H9 (cell line): ENCODE measurements around the gene SYT2. TPM values are rescaled to one million over a fixed set of nuclear protein-coding genes. Genes with fewer than 3 reads are reported as not detected.

ENCODE experiments used
- DNase-seq: peaks from one replicate; pipeline ENCODE4 v3.0.0-alpha.2; 2017
- H2AFZ ChIP-seq: one replicate; pipeline ENCODE4 v1.6.1; 2013; ENCODE audit warnings: mild to moderate bottlenecking, low read length, control low read depth, moderate library complexity
- H2AK5ac ChIP-seq: 2 replicates; pipeline ENCODE4 v1.6.1; 2013; ENCODE audit warnings: low read length, control low read depth, mixed read lengths; ENCODE audit not compliant: insufficient read length
- H2BK120ac ChIP-seq: one replicate; pipeline ENCODE4 v1.6.1; 2013; ENCODE audit warnings: low read depth, mild to moderate bottlenecking, low read length, control low read depth, inconsistent platforms; ENCODE audit not compliant: poor library complexity, severe bottlenecking
- H2BK12ac ChIP-seq: 2 replicates; pipeline ENCODE4 v1.6.1; 2013; ENCODE audit warnings: low read length, control low read depth, mixed read lengths, low read depth; ENCODE audit not compliant: insufficient read length
- H2BK15ac ChIP-seq: 2 replicates; pipeline ENCODE4 v1.6.1; 2013; ENCODE audit warnings: low read depth, low read length, control low read depth
- H2BK20ac ChIP-seq: one replicate; pipeline ENCODE4 v1.6.1; 2013; ENCODE audit warnings: low read depth, mild to moderate bottlenecking, low read length, control low read depth, inconsistent platforms; ENCODE audit not compliant: poor library complexity, severe bottlenecking
- H2BK5ac ChIP-seq: 2 replicates; pipeline ENCODE4 v1.6.1; 2013; ENCODE audit warnings: low read length, control low read depth, mixed read lengths; ENCODE audit not compliant: insufficient read length
- H3K14ac ChIP-seq: 2 replicates; pipeline ENCODE4 v1.6.1; 2013; ENCODE audit warnings: low read length, control low read depth; ENCODE audit not compliant: insufficient read depth
- H3K18ac ChIP-seq: 2 replicates; pipeline ENCODE4 v1.6.1; 2013; ENCODE audit warnings: low read depth, mild to moderate bottlenecking, mixed read lengths, low read length, control low read depth; ENCODE audit not compliant: insufficient read length
- H3K23ac ChIP-seq: 2 replicates; pipeline ENCODE4 v1.6.1; 2013; ENCODE audit warnings: low read length, control low read depth, mixed read lengths, low read depth; ENCODE audit not compliant: insufficient read length
- H3K23me2 ChIP-seq: 2 replicates; pipeline ENCODE4 v1.6.1; 2013; ENCODE audit warnings: low read depth, mild to moderate bottlenecking, mixed read lengths, low read length, control low read depth; ENCODE audit not compliant: insufficient read length, poor library complexity, severe bottlenecking
- H3K27ac ChIP-seq: 2 replicates; pipeline ENCODE4 v1.5.1; 2013; ENCODE audit warnings: low read length, control low read depth, mixed read lengths, low read depth; ENCODE audit not compliant: insufficient read length
- H3K27me3 ChIP-seq: 2 replicates; pipeline ENCODE4 v1.6.1; 2013; ENCODE audit warnings: low read length, control low read depth, inconsistent platforms; ENCODE audit not compliant: insufficient read depth
- H3K4ac ChIP-seq: 2 replicates; pipeline ENCODE4 v1.6.1; 2013; ENCODE audit warnings: low read depth, mild to moderate bottlenecking, control low read depth, inconsistent platforms, low read length, moderate library complexity
- H3K4me1 ChIP-seq: 2 replicates; pipeline ENCODE4 v1.6.1; 2013; ENCODE audit warnings: low read length, control low read depth, inconsistent platforms; ENCODE audit not compliant: insufficient read depth
- H3K4me2 ChIP-seq: 2 replicates; pipeline ENCODE4 v1.6.1; 2013; ENCODE audit warnings: low read length, control low read depth, mixed read lengths; ENCODE audit not compliant: insufficient read length, insufficient read depth
- H3K56ac ChIP-seq: 2 replicates; pipeline ENCODE4 v1.6.1; 2013; ENCODE audit warnings: low read depth, mild to moderate bottlenecking, mixed read lengths, low read length, control low read depth; ENCODE audit not compliant: insufficient read length
- H3K79me1 ChIP-seq: 2 replicates; pipeline ENCODE4 v1.6.1; 2013; ENCODE audit warnings: low read depth, mild to moderate bottlenecking, moderate library complexity, low read length, control low read depth, inconsistent platforms; ENCODE audit not compliant: insufficient read depth, poor library complexity, severe bottlenecking
- H3K79me2 ChIP-seq: 2 replicates; pipeline ENCODE4 v1.6.1; 2013; ENCODE audit warnings: low read length, control low read depth, inconsistent platforms; ENCODE audit not compliant: insufficient read depth
- H3K9ac ChIP-seq: 2 replicates; pipeline ENCODE4 v1.6.1; 2013; ENCODE audit warnings: low read length, control low read depth, mixed read lengths; ENCODE audit not compliant: insufficient read length; ENCODE audit errors: extremely low read depth
- H3K9me3 ChIP-seq: one replicate; pipeline ENCODE4 v1.6.1; 2013; ENCODE audit warnings: low read depth, low read length, inconsistent platforms; ENCODE audit not compliant: control insufficient read depth
- H3T11ph ChIP-seq: one replicate; pipeline ENCODE4 v1.6.1; 2013; ENCODE audit warnings: mild to moderate bottlenecking, low read length, control low read depth, inconsistent platforms
- H4K20me1 ChIP-seq: one replicate; pipeline ENCODE4 v1.6.1; 2013; ENCODE audit not compliant: control insufficient read depth, insufficient read length, insufficient read depth
- H4K5ac ChIP-seq: 2 replicates; pipeline ENCODE4 v1.6.1; 2013; ENCODE audit warnings: low read depth, mild to moderate bottlenecking, mixed read lengths, low read length, control low read depth; ENCODE audit not compliant: insufficient read length
- H4K8ac ChIP-seq: replicated peaks from 2 replicates; pipeline ENCODE4 v1.6.1; 2013; ENCODE audit warnings: low read length, control low read depth, mixed read lengths, low read depth; ENCODE audit not compliant: insufficient read length
- H4K91ac ChIP-seq: 2 replicates; pipeline ENCODE4 v1.6.1; 2013; ENCODE audit warnings: low read depth, mild to moderate bottlenecking, moderate library complexity, mixed read lengths, low read length, control low read depth; ENCODE audit not compliant: insufficient read length
- H3K27ac Mint-ChIP-seq, 3 experiments: 2 replicates in 2 of 3; 3 replicates in 1 of 3; pipeline ENCODE4 v1.8.0; 2020 to 2021; ENCODE audit warnings: mixed read lengths in 3 of 3, mild to moderate bottlenecking in 1 of 3, moderate library complexity in 1 of 3
- H3K27me3 Mint-ChIP-seq: 2 replicates; pipeline ENCODE4 v1.8.0; 2021; ENCODE audit warnings: low read depth, mild to moderate bottlenecking, moderate library complexity, mixed read lengths
- H3K36me3 Mint-ChIP-seq, 3 experiments: 2 replicates in 2 of 3; 3 replicates in 1 of 3; pipeline ENCODE4 v1.8.0; 2020 to 2021; ENCODE audit warnings: low read depth in 3 of 3, mixed read lengths in 3 of 3; ENCODE audit not compliant: insufficient read depth in 1 of 3
- H3K4me1 Mint-ChIP-seq, 2 experiments: 2 replicates each; pipeline ENCODE4 v1.8.0; 2020; ENCODE audit warnings: mixed read lengths in 2 of 2
- H3K4me3 Mint-ChIP-seq, 2 experiments: 2 replicates in 1 of 2; 3 replicates in 1 of 2; pipeline ENCODE4 v1.8.0; 2020 to 2021; ENCODE audit warnings: mild to moderate bottlenecking in 2 of 2, mixed read lengths in 2 of 2, moderate library complexity in 1 of 2
- H3K9me3 Mint-ChIP-seq, 2 experiments: 2 replicates in 1 of 2; 3 replicates in 1 of 2; pipeline ENCODE4 v1.8.0; 2020; ENCODE audit warnings: mild to moderate bottlenecking in 2 of 2, mixed read lengths in 2 of 2, moderate library complexity in 1 of 2
- WGBS: extraction: QIAGEN DNeasy Blood & Tissue Kit; methylation state at CpG from one replicate; pipeline ENCODE4 v1.1.7; 2013; ENCODE audit warnings: missing lambda C conversion rate, low lambda C conversion rate, mixed read lengths; ENCODE audit not compliant: insufficient read length; ENCODE audit errors: extremely low coverage; 5-methylcytosine and 5-hydroxymethylcytosine counted together
- total RNA-seq: library from RNA; stranded (reverse); gene quantifications from 2 replicates; pipeline ENCODE4 v1.2.1, GENCODE V29; 2021
- TF ChIP-seq, protein P1 (sequence below): fragments of 200-600 bp; sonication (generic); conservative IDR thresholded peaks from 3 replicates; pipeline ENCODE4 v1.8.0; 2021; ENCODE audit warnings: antibody characterized with exemption, mild to moderate bottlenecking

SYT2 gene
- total RNA-seq, 1 experiment from 2014 or later = 3.3 TPM

DNA sequence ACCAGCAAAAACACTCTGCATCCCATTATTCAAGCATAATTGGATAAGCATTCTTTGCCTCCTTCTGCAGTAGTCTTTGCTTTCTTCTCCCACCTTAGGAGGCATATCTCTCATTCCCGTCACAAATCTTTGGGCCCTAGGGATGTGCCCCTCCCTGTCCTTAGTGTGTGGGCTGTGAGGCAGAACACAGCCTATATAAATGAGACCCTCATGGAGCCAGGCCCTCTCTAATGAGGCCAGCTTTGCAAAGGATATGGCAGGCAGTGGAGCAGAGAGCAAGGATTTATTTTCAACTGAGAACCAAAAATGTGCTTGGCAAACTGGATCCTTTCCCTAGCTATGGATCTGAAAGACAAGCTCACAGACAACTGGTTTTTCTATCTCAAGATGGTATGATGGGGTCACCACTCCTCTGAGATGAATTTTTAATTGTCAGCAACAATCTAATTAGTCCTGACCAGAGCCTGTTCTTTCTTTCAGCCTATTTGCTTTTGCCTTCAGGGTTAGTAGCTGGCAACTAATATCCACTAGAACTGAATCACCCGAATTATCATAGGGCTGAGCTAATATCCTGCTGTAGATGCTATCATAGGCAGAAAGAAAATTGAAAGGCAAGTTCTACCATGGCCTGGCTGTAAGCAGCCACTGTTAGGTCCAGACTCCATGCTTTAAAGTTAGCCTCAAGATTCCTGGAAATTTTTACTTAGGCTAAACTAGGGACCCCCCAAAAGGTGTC, 134.2 kb downstream of the SYT2 start:
- Histone ChIP-seq H2BK20ac (no peak overlapping the region), H3K4me1 (peaks cover 5% of the 10 kb centered on the region; the same call in 1 of the 2 replicates), H4K91ac (no peak overlapping the region), H4K5ac (no peak overlapping the region), H2BK15ac (no peak overlapping the region), H3K27ac (no peak overlapping the region), H3K27me3 (no peaks in the 10 kb centered on the region), H3K23me2 (no peaks in the 10 kb centered on the region), H4K8ac (no peak overlapping the region), H2BK120ac (no peak overlapping the region), H3K14ac (no peak overlapping the region), H3K18ac (no peak overlapping the region), H2BK12ac (no peak overlapping the region), H3K79me2 (no peaks in the 10 kb centered on the region), H3T11ph (no peak overlapping the region), H3K9ac (no peak overlapping the region), H3K4ac (no peak overlapping the region), H2BK5ac (no peak overlapping the region), H3K4me2 (no peak overlapping the region), H4K20me1 (no peaks in the 10 kb centered on the region), H3K23ac (no peak overlapping the region), H2AFZ (no peak overlapping the region), H2AK5ac (no peak overlapping the region), H3K9me3 (no peaks in the 10 kb centered on the region), H3K56ac (no peak overlapping the region), H3K79me1 (no peaks in the 10 kb centered on the region)
- H3K36me3 Mint-ChIP-seq = no peaks in the 10 kb centered on the region; a peak in 1 of 7 replicates
- DNase-seq = no peak
- TF ChIP-seq, protein P1, sequence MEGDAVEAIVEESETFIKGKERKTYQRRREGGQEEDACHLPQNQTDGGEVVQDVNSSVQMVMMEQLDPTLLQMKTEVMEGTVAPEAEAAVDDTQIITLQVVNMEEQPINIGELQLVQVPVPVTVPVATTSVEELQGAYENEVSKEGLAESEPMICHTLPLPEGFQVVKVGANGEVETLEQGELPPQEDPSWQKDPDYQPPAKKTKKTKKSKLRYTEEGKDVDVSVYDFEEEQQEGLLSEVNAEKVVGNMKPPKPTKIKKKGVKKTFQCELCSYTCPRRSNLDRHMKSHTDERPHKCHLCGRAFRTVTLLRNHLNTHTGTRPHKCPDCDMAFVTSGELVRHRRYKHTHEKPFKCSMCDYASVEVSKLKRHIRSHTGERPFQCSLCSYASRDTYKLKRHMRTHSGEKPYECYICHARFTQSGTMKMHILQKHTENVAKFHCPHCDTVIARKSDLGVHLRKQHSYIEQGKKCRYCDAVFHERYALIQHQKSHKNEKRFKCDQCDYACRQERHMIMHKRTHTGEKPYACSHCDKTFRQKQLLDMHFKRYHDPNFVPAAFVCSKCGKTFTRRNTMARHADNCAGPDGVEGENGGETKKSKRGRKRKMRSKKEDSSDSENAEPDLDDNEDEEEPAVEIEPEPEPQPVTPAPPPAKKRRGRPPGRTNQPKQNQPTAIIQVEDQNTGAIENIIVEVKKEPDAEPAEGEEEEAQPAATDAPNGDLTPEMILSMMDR = no peak
- no peaks in the 10 kb centered on the region for H3K9me3 Mint-ChIP-seq
- H3K4me3 Mint-ChIP-seq = no peak overlapping the region
- H3K4me1 Mint-ChIP-seq = peaks cover 45 to 48% of the 10 kb centered on the region in 2 experiments
- peak overlapping the region in 2 of 3 experiments; percentile 32 to 75; a peak in 1 of 7 replicates for H3K27ac Mint-ChIP-seq
- WGBS = no CpG with 5 or more reads among the region's 2 CpGs
- no peaks in the 10 kb centered on the region for H3K27me3 Mint-ChIP-seq
